IPS DF 6.9 (cell line): ENCODE measurements around the gene SCGB1D1.
A peak's percentile ranks its signal among the peaks of the same experiment; 100 is the strongest.

ENCODE experiments used
- DNase-seq: peaks from one replicate; pipeline ENCODE4 v3.0.0-alpha.2; 2013; ENCODE audit warnings: low read depth, low spot score
- H3K27ac ChIP-seq: one replicate; pipeline ENCODE4 v1.5.1; 2013; ENCODE audit warnings: low read length, control low read depth
- H3K27me3 ChIP-seq: 2 replicates; pipeline ENCODE4 v1.6.1; 2013; ENCODE audit warnings: mild to moderate bottlenecking, low read length; ENCODE audit not compliant: control insufficient read depth, insufficient read depth
- H3K36me3 ChIP-seq: 2 replicates; pipeline ENCODE4 v1.6.1; 2013; ENCODE audit warnings: low read length; ENCODE audit not compliant: control insufficient read depth, insufficient read depth
- H3K4me1 ChIP-seq: 2 replicates; pipeline ENCODE4 v1.6.1; 2013; ENCODE audit warnings: low read length; ENCODE audit not compliant: control insufficient read depth, insufficient read depth
- H3K4me3 ChIP-seq: 2 replicates; pipeline ENCODE4 v1.5.1; 2013; ENCODE audit warnings: mild to moderate bottlenecking, low read length
- H3K9me3 ChIP-seq: 2 replicates; pipeline ENCODE4 v1.6.1; 2013; ENCODE audit warnings: low read length, inconsistent platforms; ENCODE audit not compliant: control insufficient read depth, insufficient read depth
- WGBS: extraction: QIAGEN DNeasy Blood & Tissue Kit; methylation state at CpG from one replicate; pipeline ENCODE4 v1.1.7; 2013; ENCODE audit warnings: mixed read lengths, missing lambda C conversion rate; ENCODE audit not compliant: insufficient read length, insufficient coverage; 5-methylcytosine and 5-hydroxymethylcytosine counted together

Gene SCGB1D1

DNA sequence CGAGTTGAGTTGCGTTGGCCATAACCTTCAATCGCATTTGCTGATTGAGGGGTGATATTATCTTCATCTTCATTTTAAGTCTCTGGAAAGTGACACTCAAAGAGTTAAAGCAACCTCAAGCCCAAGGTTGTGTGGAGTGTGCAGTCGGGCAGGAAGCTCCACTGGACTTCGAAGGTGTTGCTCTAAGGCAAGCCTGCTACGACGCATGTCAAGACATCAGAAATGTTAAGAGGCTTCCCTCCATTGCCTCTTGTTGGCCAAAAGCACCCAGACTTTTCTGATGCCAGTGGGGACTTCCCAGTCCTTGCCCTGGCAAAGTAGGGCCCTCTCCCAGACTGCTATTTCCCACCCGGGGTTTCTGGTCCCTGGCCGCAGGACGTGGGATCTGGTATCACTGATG, 23.6 kb upstream of the SCGB1D1 start:
- Histone ChIP-seq H3K27me3 (no peaks in the 10 kb centered on the region), H3K4me1 (no peaks in the 10 kb centered on the region; the same call in 1 of the 2 replicates), H3K4me3 (no peak overlapping the region), H3K36me3 (no peaks in the 10 kb centered on the region), H3K27ac (no peak overlapping the region), H3K9me3 (no peaks in the 10 kb centered on the region)
- no CpG with 5 or more reads among the region's 10 CpGs for WGBS
- no peak for DNase-seq

GRCh38 chr11:62169448-62169847, 20.6 kb upstream of the SCGB1D1 start:
- Histone ChIP-seq H3K4me3 (no peak overlapping the region), H3K36me3 (no peaks in the 10 kb centered on the region), H3K4me1 (no peaks in the 10 kb centered on the region; the same call in 1 of the 2 replicates), H3K27me3 (no peaks in the 10 kb centered on the region; the same call in 1 of the 2 replicates), H3K27ac (no peak overlapping the region), H3K9me3 (no peaks in the 10 kb centered on the region)
- no peak for DNase-seq
- WGBS, result no CpG with 5 or more reads among the region's 10 CpGs

- H3K9me3 ChIP-seq, result no peaks in the 10 kb centered on the region
- no peak for DNase-seq
- no CpG with 5 or more reads among the region's 1 CpG for WGBS
- no peaks in the 10 kb centered on the region; the same call in 1 of the 2 replicates for H3K27me3 ChIP-seq
- no peak overlapping the region for H3K27ac ChIP-seq
- no peaks in the 10 kb centered on the region for H3K36me3 ChIP-seq
- no peak overlapping the region for H3K4me3 ChIP-seq
- H3K4me1 ChIP-seq, result no peaks in the 10 kb centered on the region; the same call in 1 of the 2 replicates
Observed at GRCh38 chr11:62169935-62170334, 20.1 kb upstream of the SCGB1D1 start.

- no peak overlapping the region for H3K4me3 ChIP-seq
- no peaks in the 10 kb centered on the region; the same call in 1 of the 2 replicates for H3K27me3 ChIP-seq
- H3K36me3 ChIP-seq, result no peaks in the 10 kb centered on the region
- H3K27ac ChIP-seq, result no peak overlapping the region
- peak; percentile 86 for DNase-seq
- no peaks in the 10 kb centered on the region for H3K9me3 ChIP-seq
- WGBS, result 100% methylated on average over 1 of the region's 14 CpGs
- H3K4me1 ChIP-seq, result no peaks in the 10 kb centered on the region; the same call in 1 of the 2 replicates
Observed at GRCh38 chr11:62171261-62171723, 18.7 kb upstream of the SCGB1D1 start.

GRCh38 chr11:62172294-62172693, 17.7 kb upstream of the SCGB1D1 start:
- no peak overlapping the region for H3K4me3 ChIP-seq
- H3K9me3 ChIP-seq, result no peaks in the 10 kb centered on the region
- no peak overlapping the region for H3K27ac ChIP-seq
- H3K27me3 ChIP-seq, result no peaks in the 10 kb centered on the region; the same call in 1 of the 2 replicates
- WGBS, result no CpG with 5 or more reads among the region's 7 CpGs
- no peaks in the 10 kb centered on the region for H3K36me3 ChIP-seq
- no peaks in the 10 kb centered on the region; the same call in 1 of the 2 replicates for H3K4me1 ChIP-seq
- DNase-seq, result no peak

GRCh38 chr11:62176766-62177165, 13.2 kb upstream of the SCGB1D1 start:
- H3K4me3 ChIP-seq, result no peak overlapping the region
- DNase-seq, result no peak
- no peak overlapping the region for H3K27ac ChIP-seq
- no peaks in the 10 kb centered on the region for H3K4me1 ChIP-seq
- H3K36me3 ChIP-seq, result no peaks in the 10 kb centered on the region
- H3K9me3 ChIP-seq, result no peaks in the 10 kb centered on the region
- WGBS, result no CpG with 5 or more reads among the region's 3 CpGs
- no peaks in the 10 kb centered on the region; the same call in 1 of the 2 replicates for H3K27me3 ChIP-seq

DNA sequence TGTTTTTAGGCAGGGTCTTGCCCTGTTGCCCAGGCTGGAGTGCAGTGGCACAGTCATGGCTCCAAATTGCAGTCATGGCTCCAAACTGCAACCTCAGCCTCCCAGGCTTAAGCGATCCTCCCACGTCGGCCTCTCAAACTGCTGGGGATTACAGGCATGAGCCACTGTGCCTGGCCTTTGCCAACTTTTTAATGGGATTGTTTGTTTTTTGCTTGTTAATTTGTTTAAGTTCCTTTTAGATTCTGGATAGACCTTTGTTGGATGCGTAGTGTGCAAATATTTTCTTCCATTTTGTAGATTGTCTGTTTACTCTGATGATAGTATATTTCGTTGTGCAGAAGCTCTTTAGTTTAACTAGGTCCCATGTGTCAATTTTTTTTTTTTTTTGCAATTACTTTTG, 10.0 kb upstream of the SCGB1D1 start:
- Histone ChIP-seq H3K4me1 (no peaks in the 10 kb centered on the region), H3K27ac (no peak overlapping the region), H3K4me3 (no peak overlapping the region), H3K36me3 (no peaks in the 10 kb centered on the region), H3K9me3 (no peaks in the 10 kb centered on the region), H3K27me3 (no peaks in the 10 kb centered on the region)
- DNase-seq, result no peak
- WGBS, result no CpG with 5 or more reads among the region's 5 CpGs

DNA sequence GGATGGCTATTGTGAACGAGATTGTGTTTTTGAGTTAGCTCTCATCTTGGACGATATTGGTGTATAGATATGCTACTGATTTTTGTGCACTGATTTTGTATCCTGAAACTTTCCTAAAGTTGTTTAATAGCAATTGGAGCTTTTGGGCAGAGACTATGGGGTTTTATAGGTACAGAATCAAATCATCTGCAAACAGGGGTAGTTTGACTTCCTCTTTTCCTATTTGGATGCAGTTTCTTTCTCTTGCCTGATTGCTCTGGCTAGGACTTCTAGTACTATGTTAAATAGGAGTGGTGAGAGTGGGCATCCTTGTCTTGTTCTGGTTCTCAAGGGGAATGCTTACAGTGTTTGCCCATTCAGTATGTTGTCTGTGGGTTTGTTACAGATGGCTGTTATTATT, 8.9 kb upstream of the SCGB1D1 start:
- DNase-seq, result no peak
- no CpG with 5 or more reads among the region's 2 CpGs for WGBS
- no peak overlapping the region for H3K4me3 ChIP-seq
- H3K9me3 ChIP-seq, result no peaks in the 10 kb centered on the region
- H3K36me3 ChIP-seq, result no peaks in the 10 kb centered on the region
- H3K27ac ChIP-seq, result no peak overlapping the region
- H3K4me1 ChIP-seq, result no peaks in the 10 kb centered on the region
- no peaks in the 10 kb centered on the region for H3K27me3 ChIP-seq

DNA sequence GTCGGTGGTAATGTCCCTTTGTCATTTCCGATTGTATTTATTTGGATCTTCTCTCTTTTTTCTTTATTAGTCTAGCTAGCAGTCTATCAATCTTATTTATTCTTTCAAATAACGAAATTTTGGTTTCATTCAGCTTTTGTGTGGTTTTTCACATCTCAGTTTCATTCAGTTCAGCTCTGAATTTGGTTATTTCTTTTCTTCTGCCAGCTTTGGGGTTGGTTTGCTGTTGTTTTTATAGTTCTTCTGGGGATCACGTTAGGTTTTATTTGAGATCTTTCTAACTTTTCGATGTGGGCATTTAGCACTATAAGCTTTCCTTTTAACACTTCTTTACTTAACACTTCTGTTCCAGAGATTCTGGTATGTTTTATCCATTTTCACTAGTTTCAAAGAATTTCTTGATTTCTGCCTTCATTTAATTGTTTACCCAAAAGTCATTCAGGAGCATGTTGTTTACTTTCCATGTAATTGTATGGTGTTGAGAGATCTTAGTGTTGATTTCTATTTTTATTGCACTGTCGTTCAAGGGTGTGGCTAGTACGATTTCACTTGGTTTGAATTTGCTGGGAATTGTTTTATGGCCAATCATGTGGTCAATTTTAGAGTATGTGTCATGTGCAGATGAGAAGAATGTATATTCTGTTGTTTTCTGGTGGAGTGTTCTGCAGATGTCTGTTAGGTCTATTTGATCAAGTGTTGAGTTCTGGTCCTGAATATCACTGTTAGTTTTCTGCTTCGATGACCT, 7.7 kb upstream of the SCGB1D1 start:
- no peak for DNase-seq
- WGBS, result no CpG with 5 or more reads among the region's 8 CpGs
- no peaks in the 10 kb centered on the region for H3K27me3 ChIP-seq
- H3K9me3 ChIP-seq, result no peaks in the 10 kb centered on the region
- H3K4me1 ChIP-seq, result no peaks in the 10 kb centered on the region
- no peak overlapping the region for H3K4me3 ChIP-seq
- no peak overlapping the region for H3K27ac ChIP-seq
- H3K36me3 ChIP-seq, result no peaks in the 10 kb centered on the region

GRCh38 chr11:62186195-62186594, 3.8 kb upstream of the SCGB1D1 start:
- no peaks in the 10 kb centered on the region for H3K27me3 ChIP-seq
- H3K4me1 ChIP-seq, result no peaks in the 10 kb centered on the region
- H3K9me3 ChIP-seq, result no peaks in the 10 kb centered on the region
- no peak overlapping the region for H3K27ac ChIP-seq
- WGBS, result no CpG with 5 or more reads among the region's 2 CpGs
- no peak for DNase-seq
- H3K36me3 ChIP-seq, result no peaks in the 10 kb centered on the region
- H3K4me3 ChIP-seq, result no peak overlapping the region

- H3K36me3 ChIP-seq, result no peaks in the 10 kb centered on the region
- H3K4me1 ChIP-seq, result 0 out of 2 replicates have a peak, but pooled peaks cover 2% of the 10 kb centered on the region
- no peak overlapping the region for H3K4me3 ChIP-seq
- DNase-seq, result no peak
- no peak overlapping the region for H3K27ac ChIP-seq
- no peaks in the 10 kb centered on the region for H3K9me3 ChIP-seq
- H3K27me3 ChIP-seq, result no peaks in the 10 kb centered on the region
- WGBS, result no CpG with 5 or more reads among the region's 4 CpGs
Observed at GRCh38 chr11:62193952-62194351, 3.9 kb downstream of the SCGB1D1 start.
